Measurements from ENCODE around the gene PRKG1.

Gene PRKG1

GRCh38 chr10:51074238-51075028 is at the start of gene PRKG1:
Gene PRKG1, plus strand, starts transcription at chr10:51074487.
- no peak for DNase-seq

GRCh38 chr10:51028420-51028819 is 45.9 kb upstream of the PRKG1 start:
- no peak for DNase-seq

GRCh38 chr10:51029172-51029641 is 45.1 kb upstream of the PRKG1 start:
- DNase-seq = no peak

- DNase-seq = no peak
Observed at GRCh38 chr10:51030480-51030879, 43.8 kb upstream of the PRKG1 start.

- DNase-seq = no peak
Observed at GRCh38 chr10:51031950-51032349, 42.3 kb upstream of the PRKG1 start.

- DNase-seq = no peak
Observed at GRCh38 chr10:51034769-51035168, 39.5 kb upstream of the PRKG1 start.

- no peak for DNase-seq
Observed at GRCh38 chr10:51035344-51035743, 38.9 kb upstream of the PRKG1 start.

- DNase-seq = no peak
Observed at GRCh38 chr10:51045871-51046270, 28.4 kb upstream of the PRKG1 start.

- DNase-seq = no peak
Observed at GRCh38 chr10:51046654-51047053, 27.6 kb upstream of the PRKG1 start.

- no peak for DNase-seq
Observed at GRCh38 chr10:51047857-51048256, 26.4 kb upstream of the PRKG1 start.

GRCh38 chr10:51048792-51049191 is 25.5 kb upstream of the PRKG1 start:
- no peak for DNase-seq

- no peak for DNase-seq
Observed at GRCh38 chr10:51052163-51052562, 22.1 kb upstream of the PRKG1 start.

GRCh38 chr10:51057925-51058324 is 16.4 kb upstream of the PRKG1 start:
- no peak for DNase-seq

- DNase-seq = no peak
Observed at GRCh38 chr10:51063166-51063565, 11.1 kb upstream of the PRKG1 start.

- DNase-seq = no peak
Observed at GRCh38 chr10:51063659-51064535, 10.4 kb upstream of the PRKG1 start.

GRCh38 chr10:51066231-51066630 is 8.1 kb upstream of the PRKG1 start:
- no peak for DNase-seq

GRCh38 chr10:51072210-51072609 is 2.1 kb upstream of the PRKG1 start:
- no peak for DNase-seq

- no peak for DNase-seq
Observed at GRCh38 chr10:51072921-51073434, 1.3 kb upstream of the PRKG1 start.

GRCh38 chr10:51073453-51074237 is 642 bp upstream of the PRKG1 start:
- DNase-seq = no peak

- no peak for DNase-seq
Observed at GRCh38 chr10:51075043-51075872, 971 bp downstream of the PRKG1 start.

GRCh38 chr10:51075873-51076229 is 1.6 kb downstream of the PRKG1 start:
- no peak for DNase-seq

GRCh38 chr10:51076299-51076841 is 2.1 kb downstream of the PRKG1 start:
- no peak for DNase-seq

Data from activated naive CD4-positive, alpha-beta T cell treated with anti-CD3 and anti-CD28 coated beads, Interleukin-2, amount 50 U/mL, for 16 hours (primary cell).